ENCODE results near the gene LEMD2. TPM values are rescaled to one million over a fixed set of nuclear protein-coding genes. Genes with fewer than 3 reads are reported as not detected.

The LEMD2 gene
- total RNA-seq, 4 donors from 2014 or later = 57.3 to 159 (median 112) TPM

DNA sequence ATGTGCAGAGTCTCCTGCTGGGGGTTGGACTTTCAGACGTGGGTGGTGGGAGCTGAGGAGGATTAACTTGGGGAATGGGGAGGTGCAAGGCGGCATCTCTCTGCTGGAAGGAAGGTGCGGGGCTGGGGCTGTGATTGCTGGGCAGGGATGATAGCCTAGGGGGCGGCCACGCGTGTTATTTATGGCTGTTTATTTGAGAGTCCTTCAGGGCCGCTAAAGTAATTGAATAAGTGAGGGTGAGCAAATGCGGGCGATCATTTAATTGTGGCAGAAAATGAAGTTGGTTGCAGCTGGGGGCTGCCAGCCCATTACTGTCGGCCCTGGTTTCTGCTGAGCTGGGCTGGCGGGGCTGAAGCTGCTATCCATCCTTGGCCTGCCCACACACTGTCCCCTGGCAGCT is 34.7 kb downstream of the LEMD2 start:
- no peaks in the 10 kb centered on the region for H3K36me3 ChIP-seq
- no peak overlapping the region for H3K27ac ChIP-seq
- H3K27me3 ChIP-seq = no peaks in the 10 kb centered on the region
- intact Hi-C loops (cut with DNase I; ENCODE audit: low total_unique reads) = no loop called here
- in situ Hi-C loops (cut with MboI; ENCODE audit: low pct_ligation_motif_present in 1 of 4, low pct_unique_long_range_greater_than_20kb in 1 of 4, low sequenced_read_pairs in 3 of 4) = loop anchor here in 1 of 4 donors (25.0 kb wide), 2 partner anchors 283 to 408 kb away; no protein-coding TSS in a partner anchor
- H3K4me3 ChIP-seq = no peak overlapping the region
- TF ChIP-seq POLR2AphosphoS5 (IDR thresholded peaks at IDR 0.05) = no peak
- no peak for TF ChIP-seq EP300 (IDR thresholded peaks at IDR 0.05; ENCODE audit: low read depth)
- WGBS, 2 donors (ENCODE audit: low coverage in 1 of 2) = 80 to 85% methylated on average over 3 to 11 of the region's 11 CpGs
- DNase-seq = no peak
- H3K9me3 ChIP-seq = no peaks in the 10 kb centered on the region
- H3K4me1 ChIP-seq = peaks cover 5 to 32% (median 15%) of the 10 kb centered on the region in 4 donors

- 93 to 100% methylated on average over 1 of the region's 1 CpG for WGBS, 2 donors (ENCODE audit: low coverage in 1 of 2)
- in situ Hi-C loops (cut with MboI; ENCODE audit: low pct_ligation_motif_present in 1 of 4, low pct_unique_long_range_greater_than_20kb in 1 of 4, low sequenced_read_pairs in 3 of 4) = loop anchor here in 1 of 4 donors (25.0 kb wide), 2 partner anchors 285 to 410 kb away; no protein-coding TSS in a partner anchor
- no peak overlapping the region for H3K4me3 ChIP-seq
- H3K36me3 ChIP-seq = no peaks in the 10 kb centered on the region
- peaks cover 0 to 25% (median 15%) of the 10 kb centered on the region in 4 donors for H3K4me1 ChIP-seq
- no peak for DNase-seq
- H3K9me3 ChIP-seq = no peaks in the 10 kb centered on the region
- no peak for TF ChIP-seq POLR2AphosphoS5 (IDR thresholded peaks at IDR 0.05)
- TF ChIP-seq CTCF (IDR thresholded peaks at IDR 0.05) = no peak
- no peak for TF ChIP-seq POLR2A (IDR thresholded peaks at IDR 0.05)
- no peak for TF ChIP-seq EP300 (IDR thresholded peaks at IDR 0.05; ENCODE audit: low read depth)
- no peaks in the 10 kb centered on the region for H3K27me3 ChIP-seq
- peak overlapping the region; percentile 28 to 74 (median 66) for H3K27ac ChIP-seq
- intact Hi-C loops (cut with DNase I; ENCODE audit: low total_unique reads) = no loop called here
These were observed 36.3 kb downstream of the LEMD2 start for GRCh38 chr6:33752646-33753015.

DNA sequence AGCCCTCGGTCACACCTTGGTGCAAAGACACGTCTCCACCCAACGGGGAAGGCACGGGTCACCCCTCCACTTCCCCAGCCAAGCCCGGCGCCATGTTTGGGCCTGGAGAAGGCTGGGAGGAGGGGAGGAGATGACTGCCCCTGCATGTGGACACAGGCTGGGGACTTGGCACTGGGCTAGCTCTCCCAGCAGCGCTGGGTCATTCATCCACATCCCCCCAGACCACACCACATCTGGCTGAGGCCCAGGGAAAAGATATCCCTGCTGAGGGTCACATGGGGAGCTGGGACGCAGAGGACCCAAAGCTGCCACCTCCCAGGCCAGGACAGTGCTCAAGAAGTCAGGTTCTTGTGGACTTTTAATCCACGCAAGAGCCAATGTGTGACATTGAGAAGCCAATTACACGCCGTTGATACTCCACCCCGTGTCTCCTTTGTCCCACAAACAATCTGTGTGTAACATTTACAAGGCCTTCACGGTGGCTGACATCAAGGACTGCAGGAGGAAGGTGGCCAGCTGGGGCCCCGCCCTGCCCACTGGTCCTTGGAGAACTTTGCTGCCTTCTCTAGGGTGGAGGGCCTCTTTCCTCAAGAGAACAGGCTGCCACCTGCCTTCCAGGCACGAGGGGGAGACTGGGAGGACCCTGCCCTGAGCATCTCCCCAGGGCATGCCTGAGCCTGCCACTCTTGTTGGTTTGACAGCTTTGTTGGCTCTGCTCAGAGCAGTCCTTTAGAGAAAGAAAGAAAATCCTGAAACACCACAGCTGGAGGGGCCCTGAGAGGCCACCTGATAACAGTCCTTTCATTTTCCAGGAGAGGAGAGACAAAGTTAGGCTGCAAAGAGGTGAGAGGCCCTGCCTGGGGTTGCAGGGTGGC is 36.9 kb downstream of the LEMD2 start:
- Histone ChIP-seq H3K36me3 (no peaks in the 10 kb centered on the region), H3K4me3 (no peak overlapping the region), H3K9me3 (no peaks in the 10 kb centered on the region), H3K27me3 (no peaks in the 10 kb centered on the region), H3K27ac (peak overlapping the region; percentile 28 to 74 (median 66)), H3K4me1 (peaks cover 0 to 25% (median 15%) of the 10 kb centered on the region in 4 donors)
- in situ Hi-C loops (cut with MboI; ENCODE audit: low pct_ligation_motif_present in 1 of 4, low pct_unique_long_range_greater_than_20kb in 1 of 4, low sequenced_read_pairs in 3 of 4) = loop anchor here in 1 of 4 donors (25.0 kb wide), 2 partner anchors 285 to 410 kb away; no protein-coding TSS in a partner anchor
- intact Hi-C loops (cut with DNase I; ENCODE audit: low total_unique reads) = no loop called here
- WGBS, 2 donors (ENCODE audit: low coverage in 1 of 2) = 69% methylated on average over 15 of the region's 15 CpGs; no CpG with 5 or more reads in 1 of the 2 donors
- peak; percentile 83 for DNase-seq
- TF ChIP-seq POLR2A (IDR thresholded peaks at IDR 0.05) (no peak), POLR2AphosphoS5 (IDR thresholded peaks at IDR 0.05) (peak in 2 of 3 donors; percentile 27 to 69), CTCF (IDR thresholded peaks at IDR 0.05) (peak in 1 of 5 experiments; percentile 22), EP300 (IDR thresholded peaks at IDR 0.05; ENCODE audit: low read depth) (peak; percentile 26)

DNA sequence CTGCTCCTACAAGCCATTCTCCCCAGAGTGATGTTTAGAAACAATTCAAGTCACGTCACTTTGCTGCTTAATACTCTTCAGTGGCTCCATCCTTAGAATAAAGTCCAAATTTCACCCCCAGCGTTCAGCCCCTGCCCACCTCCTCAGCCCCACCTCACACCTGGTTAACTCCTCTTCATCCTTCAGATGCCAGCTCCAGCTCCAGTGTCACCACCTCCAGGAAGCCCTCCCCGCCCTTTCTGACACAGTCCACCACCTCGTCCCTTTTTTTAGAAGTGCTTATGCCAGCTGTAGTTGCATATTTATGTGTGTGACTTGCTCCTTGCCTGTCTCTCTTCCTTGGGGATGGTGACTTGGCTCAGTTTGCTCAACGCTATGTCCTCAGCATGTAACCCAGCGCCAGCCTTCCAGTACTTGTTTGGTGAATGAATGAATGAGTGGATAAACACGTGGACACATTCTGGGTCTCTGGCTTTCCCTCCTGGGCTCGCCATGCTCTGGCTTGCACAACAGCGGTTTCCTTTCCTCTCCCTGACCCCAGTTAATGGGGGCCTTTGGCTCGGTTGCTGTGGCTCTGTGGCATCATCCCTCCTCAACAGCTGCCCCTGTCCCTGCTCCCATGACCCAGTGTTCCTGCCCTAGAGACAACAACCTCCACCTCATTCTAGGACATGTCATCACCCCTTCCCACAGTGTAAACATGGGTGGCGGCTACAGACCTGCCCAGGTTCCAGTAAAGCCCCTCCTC is 38.5 kb downstream of the LEMD2 start:
- H3K36me3 ChIP-seq = no peaks in the 10 kb centered on the region
- TF ChIP-seq POLR2AphosphoS5 (IDR thresholded peaks at IDR 0.05) (peak in 1 of 3 donors; percentile 12), CTCF (IDR thresholded peaks at IDR 0.05) (no peak)
- WGBS, 2 donors (ENCODE audit: low coverage in 1 of 2) = 42 to 57% methylated on average over 7 to 11 of the region's 11 CpGs
- DNase-seq = peak; percentile 33
- H3K27ac ChIP-seq = peak overlapping the region; percentile 5 to 74 (median 50)
- no peaks in the 10 kb centered on the region for H3K9me3 ChIP-seq
- H3K4me3 ChIP-seq = no peak overlapping the region
- intact Hi-C loops (cut with DNase I; ENCODE audit: low total_unique reads) (no loop called here), in situ Hi-C loops (cut with MboI; ENCODE audit: low pct_ligation_motif_present in 1 of 4, low pct_unique_long_range_greater_than_20kb in 1 of 4, low sequenced_read_pairs in 3 of 4) (loop anchor here in 1 of 4 donors (25.0 kb wide), 2 partner anchors 287 to 412 kb away; no protein-coding TSS in a partner anchor)
- peaks cover 7 to 33% (median 19%) of the 10 kb centered on the region in 4 donors for H3K4me1 ChIP-seq
- no peaks in the 10 kb centered on the region for H3K27me3 ChIP-seq
